Astrocyte (in vitro differentiated cells and primary cell): ENCODE results near the gene IL34. TPM values are rescaled to one million over a fixed set of nuclear protein-coding genes. Genes with fewer than 3 reads are reported as not detected.
"Not testable (repeated sequence)": the region's sequence is repeated elsewhere in the genome, so short reads cannot be mapped to it uniquely, and the experiment has no call there.

ENCODE experiments used
- DNase-seq: peaks from one replicate; pipeline ENCODE4 v3.0.0-alpha.2; 2010; ENCODE audit warnings: low read depth
- FAIRE-seq: peaks from 2 replicates; lab custom pipeline; 2011; peaks lifted over from hg19 to GRCh38; lab: Jason Lieb, UNC
- H2AFZ ChIP-seq: 2 replicates; pipeline ENCODE4 v1.6.0; 2012; ENCODE audit warnings: low read depth, low read length, inconsistent platforms
- H3K27ac ChIP-seq: 2 replicates; pipeline ENCODE4 v1.5.1; 2011; ENCODE audit warnings: low read depth, low read length, inconsistent platforms
- H3K27me3 ChIP-seq: 2 replicates; pipeline ENCODE4 v1.6.0; 2011; ENCODE audit warnings: low read length, inconsistent platforms; ENCODE audit not compliant: insufficient read depth
- H3K36me3 ChIP-seq: 2 replicates; pipeline ENCODE4 v1.5.1; 2011; ENCODE audit warnings: low read length, inconsistent platforms; ENCODE audit not compliant: insufficient read depth
- H3K4me1 ChIP-seq: 2 replicates; pipeline ENCODE4 v1.5.1; 2011; ENCODE audit warnings: low read length, inconsistent platforms; ENCODE audit not compliant: insufficient read depth
- H3K4me2 ChIP-seq: 2 replicates; pipeline ENCODE4 v1.6.0; 2012; ENCODE audit warnings: low read length, inconsistent platforms
- H3K4me3 ChIP-seq: 2 replicates; pipeline ENCODE4 v1.5.1; 2011; ENCODE audit warnings: low read depth, mild to moderate bottlenecking, low read length, inconsistent platforms; ENCODE audit not compliant: insufficient read depth
- H3K79me2 ChIP-seq: 2 replicates; pipeline ENCODE4 v1.6.0; 2012; ENCODE audit warnings: mild to moderate bottlenecking, low read length, inconsistent platforms; ENCODE audit not compliant: insufficient read depth
- H3K9ac ChIP-seq: 2 replicates; pipeline ENCODE4 v1.6.0; 2012; ENCODE audit warnings: mild to moderate bottlenecking, low read length, inconsistent platforms
- H3K9me3 ChIP-seq: 2 replicates; pipeline ENCODE4 v1.5.1; 2012; ENCODE audit warnings: low read depth, mild to moderate bottlenecking, low read length, inconsistent platforms; ENCODE audit not compliant: insufficient read depth
- H4K20me1 ChIP-seq: 2 replicates; pipeline ENCODE4 v1.6.0; 2012; ENCODE audit warnings: low read length, inconsistent platforms; ENCODE audit not compliant: insufficient read depth
- H3K27ac Mint-ChIP-seq: one replicate; pipeline ENCODE4 v1.8.0; 2021; ENCODE audit warnings: mild to moderate bottlenecking, mixed read lengths; ENCODE audit not compliant: unreplicated experiment
- H3K27me3 Mint-ChIP-seq: one replicate; pipeline ENCODE4 v1.8.0; 2021; ENCODE audit warnings: low read depth, mixed read lengths; ENCODE audit not compliant: unreplicated experiment
- H3K36me3 Mint-ChIP-seq: one replicate; pipeline ENCODE4 v1.8.0; 2021; ENCODE audit warnings: low read depth, mixed read lengths; ENCODE audit not compliant: unreplicated experiment
- H3K4me1 Mint-ChIP-seq: one replicate; pipeline ENCODE4 v1.8.0; 2021; ENCODE audit warnings: low read depth, mixed read lengths; ENCODE audit not compliant: unreplicated experiment
- H3K4me3 Mint-ChIP-seq: one replicate; pipeline ENCODE4 v1.8.0; 2021; ENCODE audit warnings: mild to moderate bottlenecking, moderate library complexity, mixed read lengths; ENCODE audit not compliant: unreplicated experiment
- H3K9me3 Mint-ChIP-seq: one replicate; pipeline ENCODE4 v1.8.0; 2021; ENCODE audit warnings: mild to moderate bottlenecking, mixed read lengths; ENCODE audit not compliant: unreplicated experiment
- EZH2 ChIP-seq: IDR thresholded peaks from 2 replicates; pipeline ENCODE4 v1.6.1; 2012; ENCODE audit warnings: mild to moderate bottlenecking, low read length, inconsistent platforms; ENCODE audit not compliant: insufficient read depth
- total RNA-seq: library from RNA; stranded (reverse); gene quantifications from 2 replicates; pipeline ENCODE4 v1.2.1, GENCODE V29; 2021
- TF ChIP-seq, protein P1 (sequence below): IDR thresholded peaks from 2 replicates; pipeline ENCODE4 v1.5.1; 2011; ENCODE audit warnings: low read depth, mild to moderate bottlenecking, inconsistent platforms, low read length, moderate library complexity; ENCODE audit not compliant: insufficient read depth

IL34 gene
- total RNA-seq, 1 donor from 2014 or later = 0.34 TPM

DNA sequence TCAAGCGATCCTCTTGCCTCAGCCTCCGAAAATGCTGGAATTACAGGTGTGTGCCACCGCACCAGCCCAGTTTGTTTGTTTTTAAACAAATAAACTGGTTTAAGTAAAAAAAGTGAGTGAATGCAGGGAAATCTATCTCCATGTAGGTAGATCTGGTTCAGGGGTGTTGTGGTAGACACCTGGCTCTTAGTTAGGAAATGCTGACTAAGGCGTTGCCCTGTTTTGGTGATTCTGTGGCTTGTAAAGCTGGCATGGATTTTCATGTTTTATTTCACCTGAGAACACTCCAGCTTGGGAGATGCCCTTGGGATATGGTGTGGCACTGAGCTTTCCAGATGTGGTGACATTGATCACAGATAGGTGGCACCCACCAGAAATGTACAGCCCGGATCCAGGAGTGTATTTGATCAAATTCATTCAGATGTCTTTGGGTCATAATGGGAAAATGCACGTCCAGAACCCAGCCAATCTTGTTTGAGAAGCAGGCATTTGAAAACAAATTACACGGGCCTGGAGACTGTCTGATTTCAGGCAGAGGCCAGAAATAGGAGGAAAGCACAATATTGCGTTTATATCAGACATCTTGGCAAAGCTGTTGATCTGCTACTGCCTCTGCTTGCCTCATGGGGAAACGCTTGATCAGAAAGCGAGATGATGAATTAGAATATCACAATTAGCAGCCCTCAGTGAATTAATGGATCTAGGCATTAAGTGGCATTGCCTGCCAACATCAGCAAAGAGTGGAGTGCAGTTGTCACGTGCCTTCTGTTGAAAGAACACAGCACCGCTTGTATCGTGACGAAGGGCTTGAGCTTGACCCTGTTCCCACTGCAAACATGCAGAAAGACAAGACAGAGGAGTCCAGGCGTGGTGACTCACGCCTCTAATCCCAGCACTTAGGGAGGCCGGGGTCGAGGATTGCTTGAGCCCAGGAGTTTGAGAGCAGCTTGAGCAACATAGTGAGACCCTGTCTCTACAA is 7.3 kb upstream of the IL34 start:
- Histone ChIP-seq H3K27me3 (no peaks in the 10 kb centered on the region), H3K27ac (no peak overlapping the region), H3K9ac (peak overlapping the region; percentile 42), H4K20me1 (no peaks in the 10 kb centered on the region), H3K4me3 (no peak overlapping the region), H3K4me2 (peak overlapping the region; percentile 65), H3K79me2 (no peaks in the 10 kb centered on the region), H3K9me3 (no peaks in the 10 kb centered on the region), H3K4me1 (peaks cover 26% of the 10 kb centered on the region), H2AFZ (peak overlapping the region; percentile 36), H3K36me3 (no peaks in the 10 kb centered on the region)
- Mint-ChIP-seq H3K36me3 (no peaks in the 10 kb centered on the region), H3K27ac (no peak overlapping the region), H3K9me3 (no peaks in the 10 kb centered on the region), H3K4me3 (no peak overlapping the region), H3K27me3 (peaks cover 3% of the 10 kb centered on the region), H3K4me1 (peaks cover 9% of the 10 kb centered on the region)
- peak; percentile 73 for DNase-seq
- TF ChIP-seq, protein P1, sequence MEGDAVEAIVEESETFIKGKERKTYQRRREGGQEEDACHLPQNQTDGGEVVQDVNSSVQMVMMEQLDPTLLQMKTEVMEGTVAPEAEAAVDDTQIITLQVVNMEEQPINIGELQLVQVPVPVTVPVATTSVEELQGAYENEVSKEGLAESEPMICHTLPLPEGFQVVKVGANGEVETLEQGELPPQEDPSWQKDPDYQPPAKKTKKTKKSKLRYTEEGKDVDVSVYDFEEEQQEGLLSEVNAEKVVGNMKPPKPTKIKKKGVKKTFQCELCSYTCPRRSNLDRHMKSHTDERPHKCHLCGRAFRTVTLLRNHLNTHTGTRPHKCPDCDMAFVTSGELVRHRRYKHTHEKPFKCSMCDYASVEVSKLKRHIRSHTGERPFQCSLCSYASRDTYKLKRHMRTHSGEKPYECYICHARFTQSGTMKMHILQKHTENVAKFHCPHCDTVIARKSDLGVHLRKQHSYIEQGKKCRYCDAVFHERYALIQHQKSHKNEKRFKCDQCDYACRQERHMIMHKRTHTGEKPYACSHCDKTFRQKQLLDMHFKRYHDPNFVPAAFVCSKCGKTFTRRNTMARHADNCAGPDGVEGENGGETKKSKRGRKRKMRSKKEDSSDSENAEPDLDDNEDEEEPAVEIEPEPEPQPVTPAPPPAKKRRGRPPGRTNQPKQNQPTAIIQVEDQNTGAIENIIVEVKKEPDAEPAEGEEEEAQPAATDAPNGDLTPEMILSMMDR = no peak
- no peak for TF ChIP-seq EZH2
- FAIRE-seq = no peak

DNA sequence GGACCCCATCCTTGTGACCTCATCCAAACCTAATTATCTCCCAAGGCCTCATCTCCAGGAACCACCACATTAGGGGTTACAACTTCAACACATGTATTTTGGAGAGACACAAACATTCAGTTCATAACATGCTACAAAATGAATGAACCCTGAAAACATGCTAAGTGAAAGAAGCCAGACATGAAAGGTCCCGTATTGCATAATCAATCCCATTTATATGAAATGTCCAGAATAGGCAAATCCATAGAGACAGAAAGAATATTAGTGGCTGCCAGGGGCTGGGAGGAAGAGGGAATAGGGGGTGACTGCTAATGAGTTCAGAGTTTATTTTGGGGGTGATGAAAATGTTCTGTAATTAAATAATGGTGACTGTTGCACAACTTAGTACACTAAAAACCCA is 3.7 kb upstream of the IL34 start:
- FAIRE-seq = no peak
- H3K4me3 Mint-ChIP-seq = no peak overlapping the region

DNA sequence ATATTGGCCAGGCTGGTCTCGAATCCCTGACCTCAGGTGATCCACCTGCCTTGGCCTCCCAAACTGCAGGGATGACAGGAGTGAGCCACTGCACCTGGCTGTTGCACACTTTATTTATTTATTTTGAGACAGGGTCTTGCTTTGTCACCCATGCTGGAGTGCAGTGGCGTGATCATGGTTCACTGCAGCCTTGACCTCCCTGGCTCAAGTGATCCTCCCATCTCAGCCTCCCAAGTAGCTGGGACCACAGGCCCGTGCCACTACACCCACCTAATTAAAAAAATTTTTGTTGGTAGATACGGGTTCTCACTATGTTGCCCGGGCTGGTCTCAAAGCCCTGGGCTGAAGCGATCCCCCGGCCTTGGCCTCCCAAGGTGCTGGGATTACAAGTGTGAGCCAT is 3.1 kb upstream of the IL34 start:
- not testable (repeated sequence) for H3K4me1 Mint-ChIP-seq, H3K36me3 Mint-ChIP-seq, H4K20me1 ChIP-seq, H3K36me3 ChIP-seq, H3K9ac ChIP-seq, H3K27ac Mint-ChIP-seq, DNase-seq, H3K4me3 ChIP-seq, H3K9me3 ChIP-seq, FAIRE-seq, H3K27me3 ChIP-seq, H3K4me2 ChIP-seq, H3K4me3 Mint-ChIP-seq, H3K9me3 Mint-ChIP-seq, H2AFZ ChIP-seq, H3K79me2 ChIP-seq, H3K27ac ChIP-seq
- peaks cover 18% of the 10 kb centered on the region for H3K4me1 ChIP-seq
- H3K27me3 Mint-ChIP-seq = peaks cover 12% of the 10 kb centered on the region

More for the DNA sequence above, 3.7 kb upstream of the IL34 start:
- Histone ChIP-seq H3K27ac (no peak overlapping the region), H4K20me1 (no peaks in the 10 kb centered on the region), H2AFZ (no peak overlapping the region), H3K27me3 (no peaks in the 10 kb centered on the region), H3K9me3 (no peaks in the 10 kb centered on the region), H3K9ac (no peak overlapping the region), H3K4me2 (no peak overlapping the region), H3K4me3 (no peak overlapping the region), H3K4me1 (peaks cover 17% of the 10 kb centered on the region), H3K36me3 (no peaks in the 10 kb centered on the region), H3K79me2 (no peaks in the 10 kb centered on the region)
- no peaks in the 10 kb centered on the region for H3K9me3 Mint-ChIP-seq
- no peaks in the 10 kb centered on the region for H3K36me3 Mint-ChIP-seq
- H3K27ac Mint-ChIP-seq = no peak overlapping the region
- TF ChIP-seq EZH2 = no peak
- TF ChIP-seq, protein P1 = no peak
- no peak for DNase-seq
- H3K27me3 Mint-ChIP-seq = peaks cover 7% of the 10 kb centered on the region
- peaks cover 8% of the 10 kb centered on the region for H3K4me1 Mint-ChIP-seq
